Activated T-cell treated with anti-CD3 and anti-CD28 coated beads, Interleukin-2, amount 50 U/mL, for 1 hour (primary cell): ENCODE data around the gene GUK1.

ENCODE experiments used
- DNase-seq: peaks from one replicate; pipeline ENCODE4 v3.0.0-alpha.2; 2020

Gene GUK1

GRCh38 chr1:228139931-228140723, at the start of gene GUK1:
Gene GUK1, plus strand, starts transcription at chr1:228140279. Its CDS starts 24 bp downstream, at chr1:228140303.
- peak; percentile 100 for DNase-seq

GRCh38 chr1:228090613-228091081, 49.4 kb upstream of the GUK1 start:
- DNase-seq = peak; percentile 21

GRCh38 chr1:228091084-228091483, 49.0 kb upstream of the GUK1 start:
- DNase-seq = no peak

- peak; percentile 18 for DNase-seq
Observed at GRCh38 chr1:228092342-228093049, 47.6 kb upstream of the GUK1 start.

GRCh38 chr1:228093050-228093906, 46.8 kb upstream of the GUK1 start:
- DNase-seq = peak; percentile 14

- DNase-seq = no peak
Observed at GRCh38 chr1:228094432-228095016, 45.6 kb upstream of the GUK1 start.

- DNase-seq = no peak
Observed at GRCh38 chr1:228095161-228095560, 44.9 kb upstream of the GUK1 start.

GRCh38 chr1:228095938-228096337, 44.1 kb upstream of the GUK1 start:
- peak; percentile 16 for DNase-seq

- no peak for DNase-seq
Observed at GRCh38 chr1:228096416-228097332, 43.4 kb upstream of the GUK1 start.

- no peak for DNase-seq
Observed at GRCh38 chr1:228097333-228098081, 42.6 kb upstream of the GUK1 start.

GRCh38 chr1:228098323-228098931, 41.7 kb upstream of the GUK1 start:
- DNase-seq = no peak

GRCh38 chr1:228099331-228099732, 40.7 kb upstream of the GUK1 start:
- DNase-seq = no peak

GRCh38 chr1:228100822-228101613, 39.1 kb upstream of the GUK1 start:
- no peak for DNase-seq

- DNase-seq = peak; percentile 45
Observed at GRCh38 chr1:228101614-228101993, 38.5 kb upstream of the GUK1 start.

GRCh38 chr1:228101994-228102790, 37.9 kb upstream of the GUK1 start:
- DNase-seq = peak; percentile 74

- DNase-seq = peak; percentile 94
Observed at GRCh38 chr1:228102791-228103620, 37.1 kb upstream of the GUK1 start, which contains the start of gene C1orf35. Gene C1orf35, minus strand, starts transcription at chr1:228103325. Its CDS starts 98 bp downstream, at chr1:228103227.

GRCh38 chr1:228104526-228105269, 35.4 kb upstream of the GUK1 start:
- no peak for DNase-seq
